NB4 (cell line): ENCODE results near the gene TMUB2.

ENCODE experiments used
- DNase-seq: peaks from one replicate; pipeline ENCODE4 v3.0.0; 2010; ENCODE audit warnings: low read depth
- H3K4me3 ChIP-seq: one replicate; pipeline ENCODE4 v1.5.1; 2011; ENCODE audit warnings: mild to moderate bottlenecking, low read depth, low read length, moderate library complexity
- CTCF ChIP-seq: IDR thresholded peaks from one replicate; pipeline ENCODE4 v1.5.1; 2012; ENCODE audit warnings: low read depth, low read length
- MAX ChIP-seq: IDR thresholded peaks from 2 replicates; pipeline ENCODE4 v1.6.1; 2011; ENCODE audit warnings: low read depth, low read length
- MYC ChIP-seq: IDR thresholded peaks from 2 replicates; pipeline ENCODE4 v1.6.1; 2011; ENCODE audit warnings: low read depth, low read length
- POLR2A ChIP-seq: IDR thresholded peaks from 2 replicates; pipeline ENCODE4 v1.6.1; 2011; ENCODE audit warnings: mild to moderate bottlenecking; ENCODE audit not compliant: insufficient read length; ENCODE audit errors: extremely low read depth

The TMUB2 gene

GRCh38 chr17:44199553-44200477 is 13.0 kb downstream of the TMUB2 start, which contains the start of gene ATXN7L3:
ATXN7L3 (minus strand) TSS chr17:44199884; CDS start chr17:44198070, 1,814 bp downstream.
- TF ChIP-seq CTCF, result no peak
- peak; percentile 57 for TF ChIP-seq MAX
- TF ChIP-seq MYC, result peak; percentile 65
- no peak for TF ChIP-seq POLR2A
- DNase-seq, result peak; percentile 99
- peak within 1 kb of the TSS; percentile 78 for H3K4me3 ChIP-seq

GRCh38 chr17:44200478-44201155 is 13.8 kb downstream of the TMUB2 start:
- peak overlapping the region; percentile 62 for H3K4me3 ChIP-seq
- no peak for TF ChIP-seq MAX
- TF ChIP-seq POLR2A, result peak; percentile 36
- no peak for TF ChIP-seq CTCF
- TF ChIP-seq MYC, result peak; percentile 47; the same call in 1 of the 2 replicates
- DNase-seq, result no peak

- H3K4me3 ChIP-seq, result no peak overlapping the region
- TF ChIP-seq MYC, result no peak
- no peak for TF ChIP-seq MAX
- TF ChIP-seq CTCF, result no peak
- no peak for TF ChIP-seq POLR2A
- DNase-seq, result no peak
Measured at GRCh38 chr17:44202756-44203155, 16.0 kb downstream of the TMUB2 start.

GRCh38 chr17:44203731-44204440 is 17.1 kb downstream of the TMUB2 start:
- H3K4me3 ChIP-seq, result no peak overlapping the region
- peak; percentile 94 for DNase-seq
- TF ChIP-seq MAX, result peak; percentile 76
- no peak for TF ChIP-seq POLR2A
- TF ChIP-seq MYC, result peak; percentile 47; the same call in 1 of the 2 replicates
- peak; percentile 75 for TF ChIP-seq CTCF

GRCh38 chr17:44204441-44204882 is 17.7 kb downstream of the TMUB2 start:
- no peak for TF ChIP-seq MYC
- no peak for TF ChIP-seq MAX
- TF ChIP-seq CTCF, result no peak
- H3K4me3 ChIP-seq, result no peak overlapping the region
- DNase-seq, result peak; percentile 40
